Heart left ventricle (tissue), 13 donors: ENCODE data around the gene DDR2.

Source experiments
- POLR2A ChIP-seq, 2 donors: fragments of 450-650 bp; IDR thresholded peaks; one replicate each; pipeline ENCODE4 v1.6.1; 2017; ENCODE audit warnings: antibody characterized with exemption in 2 of 2, mild to moderate bottlenecking in 2 of 2, moderate library complexity in 2 of 2
- TF ChIP-seq, protein P1 (sequence below), 12 donors: fragments of 200-600 bp; sonication (generic) in 4 of 12; IDR thresholded peaks; one replicate each; pipeline versions ENCODE4 v1.5.0 to v1.8.0; 2018 to 2022; ENCODE audit warnings: antibody characterized with exemption in 12 of 12, mild to moderate bottlenecking in 5 of 12
- donor health status: ischemic (EF 13 %, LVEDD 7.1; RV severe dilation, severe dysfunction).
- donor health status: DM: no; HTN: yes; CAD: no.
- donor health status: DM: no; HTN: no; CAD: no.
- donor health status: ischemic (EF 25% LVEDD 6.9; RV normal size, moderate dysfunction).
- donor health status: ischemic (EF 25% LVEDD 5.7; RV mildly dilated, moderate dysfunction).
- donor health status: ischemic (EF 35%, LVEDD 5.7; RV mildly dilated, moderate dysfunction).
- donor health status: nonischemic (EF 11% LVEDD 7.7; RV severe dilation, severe dysfunction).
- donor health status: DM: yes; HTN: yes; CAD: no.
- donor health status: PGD.
- donor health status: ischemic (EF 29% LVEDD 5.4; RV normal size, mild dysfunction).
- donor health status: nonischemic (EF 23%, LVEDD 6.1; RV moderate dilation, normal function).

DNA sequence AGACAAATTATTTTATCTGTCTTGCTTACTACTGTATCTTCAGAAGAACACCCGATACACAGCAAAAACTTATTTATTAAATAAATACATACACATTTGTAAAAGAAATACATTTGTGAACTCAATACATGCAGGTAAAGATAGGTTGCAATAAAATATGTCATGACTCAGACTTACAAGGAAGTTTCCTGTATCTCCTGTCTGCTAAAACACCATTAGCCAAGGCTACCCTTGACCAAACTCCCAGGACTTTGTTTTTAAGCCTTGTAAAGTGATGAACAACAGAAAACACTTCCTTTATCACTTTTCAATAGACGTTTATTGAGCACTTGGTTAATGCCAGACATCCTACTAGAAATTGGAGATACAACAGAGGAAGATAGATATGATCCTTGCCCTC is 101.8 kb downstream of the DDR2 start:
- TF ChIP-seq, protein P1, sequence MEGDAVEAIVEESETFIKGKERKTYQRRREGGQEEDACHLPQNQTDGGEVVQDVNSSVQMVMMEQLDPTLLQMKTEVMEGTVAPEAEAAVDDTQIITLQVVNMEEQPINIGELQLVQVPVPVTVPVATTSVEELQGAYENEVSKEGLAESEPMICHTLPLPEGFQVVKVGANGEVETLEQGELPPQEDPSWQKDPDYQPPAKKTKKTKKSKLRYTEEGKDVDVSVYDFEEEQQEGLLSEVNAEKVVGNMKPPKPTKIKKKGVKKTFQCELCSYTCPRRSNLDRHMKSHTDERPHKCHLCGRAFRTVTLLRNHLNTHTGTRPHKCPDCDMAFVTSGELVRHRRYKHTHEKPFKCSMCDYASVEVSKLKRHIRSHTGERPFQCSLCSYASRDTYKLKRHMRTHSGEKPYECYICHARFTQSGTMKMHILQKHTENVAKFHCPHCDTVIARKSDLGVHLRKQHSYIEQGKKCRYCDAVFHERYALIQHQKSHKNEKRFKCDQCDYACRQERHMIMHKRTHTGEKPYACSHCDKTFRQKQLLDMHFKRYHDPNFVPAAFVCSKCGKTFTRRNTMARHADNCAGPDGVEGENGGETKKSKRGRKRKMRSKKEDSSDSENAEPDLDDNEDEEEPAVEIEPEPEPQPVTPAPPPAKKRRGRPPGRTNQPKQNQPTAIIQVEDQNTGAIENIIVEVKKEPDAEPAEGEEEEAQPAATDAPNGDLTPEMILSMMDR (IDR thresholded peaks at IDR 0.05): no peak
- no peak for TF ChIP-seq POLR2A (IDR thresholded peaks at IDR 0.05)
